Astrocyte (in vitro differentiated cells and primary cell): ENCODE results near the gene FLRT1.

ENCODE experiments used
- CTCF ChIP-seq: IDR thresholded peaks from 2 replicates; pipeline ENCODE4 v1.5.1; 2011; ENCODE audit warnings: low read depth, mild to moderate bottlenecking, inconsistent platforms, low read length, moderate library complexity; ENCODE audit not compliant: insufficient read depth
- EZH2 ChIP-seq: IDR thresholded peaks from 2 replicates; pipeline ENCODE4 v1.6.1; 2012; ENCODE audit warnings: mild to moderate bottlenecking, low read length, inconsistent platforms; ENCODE audit not compliant: insufficient read depth

- no peak for TF ChIP-seq CTCF
- TF ChIP-seq EZH2 = no peak
Measured at GRCh38 chr11:64049509-64049908, 13.8 kb downstream of the FLRT1 start.
